HG02970 (cell line): ENCODE results near the gene NEBL.

Source experiments
- ATAC-seq: cut with Tn5 transposase; IDR thresholded peaks from one replicate; pipeline ENCODE4 v1.9.1; 2021; ENCODE audit warnings: mild to moderate bottlenecking, moderate library complexity, moderate number of reproducible peaks; ENCODE audit not compliant: unreplicated experiment, low FRiP score

NEBL gene

GRCh38 chr10:20908391-20908790 is 11.3 kb upstream of the NEBL start:
- ATAC-seq: no peak

GRCh38 chr10:20903635-20904390 is 6.7 kb upstream of the NEBL start:
- no peak for ATAC-seq

- ATAC-seq: no peak
Observed at GRCh38 chr10:20901110-20901509, 4.0 kb upstream of the NEBL start.

GRCh38 chr10:20898866-20899535 is 1.9 kb upstream of the NEBL start:
- no peak for ATAC-seq

GRCh38 chr10:20893297-20893696 is 3.8 kb downstream of the NEBL start:
- ATAC-seq: no peak

GRCh38 chr10:20892796-20893195 is 4.3 kb downstream of the NEBL start:
- ATAC-seq: no peak

- no peak for ATAC-seq
Observed at GRCh38 chr10:20892011-20892585, 5.0 kb downstream of the NEBL start.

GRCh38 chr10:20891338-20891714 is 5.8 kb downstream of the NEBL start:
- no peak for ATAC-seq

GRCh38 chr10:20890491-20891337 is 6.4 kb downstream of the NEBL start:
- ATAC-seq: no peak

GRCh38 chr10:20890009-20890408 is 7.1 kb downstream of the NEBL start:
- no peak for ATAC-seq

- ATAC-seq: no peak
Observed at GRCh38 chr10:20888620-20889330, 8.3 kb downstream of the NEBL start.

GRCh38 chr10:20887706-20888555 is 9.2 kb downstream of the NEBL start:
- ATAC-seq: no peak

- ATAC-seq: no peak
Observed at GRCh38 chr10:20885678-20886077, 11.4 kb downstream of the NEBL start.

GRCh38 chr10:20883552-20883951 is 13.6 kb downstream of the NEBL start:
- ATAC-seq: no peak

- ATAC-seq: no peak
Observed at GRCh38 chr10:20882091-20882490, 15.0 kb downstream of the NEBL start.

- ATAC-seq: no peak
Observed at GRCh38 chr10:20879136-20879535, 18.0 kb downstream of the NEBL start.

GRCh38 chr10:20877986-20878983 is 18.8 kb downstream of the NEBL start:
- ATAC-seq: no peak

GRCh38 chr10:20877554-20877953 is 19.6 kb downstream of the NEBL start:
- no peak for ATAC-seq
